Measurements from ENCODE around the gene PLAC8L1.

PLAC8L1 gene

DNA sequence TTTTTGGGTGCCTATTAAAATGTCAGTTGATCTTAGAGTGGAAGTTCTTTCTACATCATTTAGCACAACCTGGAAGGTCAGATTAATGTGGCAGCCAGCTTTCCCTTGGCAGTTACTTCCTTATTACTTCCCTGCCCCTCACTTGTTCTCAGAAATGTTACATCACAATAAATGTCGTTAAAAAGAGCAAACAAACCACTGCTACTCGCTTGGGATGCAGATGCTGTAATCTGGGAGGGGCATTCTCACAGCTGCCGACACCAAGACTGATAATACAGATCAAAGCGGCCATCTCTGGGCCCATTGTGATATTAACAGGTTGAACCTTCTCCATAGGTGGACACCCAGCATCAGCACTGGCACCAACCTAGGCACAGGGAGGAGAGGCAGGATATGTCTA lies 29.3 kb downstream of the PLAC8L1 start:
- H3K9ac ChIP-seq (ENCODE audit: insufficient read length) = no peak overlapping the region
- H3K36me3 ChIP-seq (ENCODE audit: insufficient read depth, low read length) = no peaks in the 10 kb centered on the region
- no peaks in the 10 kb centered on the region for H3K9me3 ChIP-seq (ENCODE audit: low read depth, low read length)
- TF ChIP-seq FOXP2 (optimal IDR thresholded peaks at IDR 0.05; ENCODE audit: control extremely low read depth, extremely low read length, insufficient read depth) = no peak
- no peak for TF ChIP-seq EZH2 (IDR thresholded peaks at IDR 0.05)
- no peak for TF ChIP-seq POLR2AphosphoS5 (IDR thresholded peaks at IDR 0.05; ENCODE audit: borderline replicate concordance, low read depth, low read length)
- DNase-seq (ENCODE audit: low read depth, low spot score) = no peak
- no peak overlapping the region for H3K4me3 ChIP-seq
- H3K27ac ChIP-seq = no peak overlapping the region

- no peak for DNase-seq (ENCODE audit: low read depth, low spot score)
- Histone ChIP-seq H3K36me3 (ENCODE audit: insufficient read depth, low read length) (no peaks in the 10 kb centered on the region), H3K9me3 (ENCODE audit: low read depth, low read length) (no peaks in the 10 kb centered on the region), H3K4me3 (no peak overlapping the region), H3K9ac (ENCODE audit: insufficient read length) (no peak overlapping the region), H3K27ac (no peak overlapping the region)
- TF ChIP-seq EZH2 (IDR thresholded peaks at IDR 0.05) (no peak), FOXP2 (optimal IDR thresholded peaks at IDR 0.05; ENCODE audit: control extremely low read depth, extremely low read length, insufficient read depth) (no peak), POLR2AphosphoS5 (IDR thresholded peaks at IDR 0.05; ENCODE audit: borderline replicate concordance, low read depth, low read length) (no peak)
These were observed 32.0 kb downstream of the PLAC8L1 start for GRCh38 chr5:146073239-146073900.

DNA sequence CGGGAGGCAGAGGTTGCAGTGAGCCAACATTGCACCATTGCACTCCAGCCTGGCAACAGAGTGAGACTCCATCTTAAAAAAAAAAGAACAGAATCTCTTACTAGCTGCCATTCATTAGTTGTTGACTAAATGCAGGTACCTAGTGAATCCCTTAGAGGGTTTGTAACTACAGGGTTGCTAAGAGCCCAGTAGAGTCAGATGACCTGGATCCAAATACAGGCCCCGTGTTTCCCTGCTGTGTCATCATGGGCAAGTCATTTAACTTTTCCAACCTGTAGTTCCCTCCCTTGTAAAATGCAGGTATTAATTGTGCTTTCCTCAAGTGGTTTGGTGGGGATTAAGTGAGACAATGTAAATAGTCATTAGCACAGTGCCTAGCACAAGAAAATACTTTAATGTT lies 32.8 kb downstream of the PLAC8L1 start:
- TF ChIP-seq FOXP2 (optimal IDR thresholded peaks at IDR 0.05; ENCODE audit: control extremely low read depth, extremely low read length, insufficient read depth) (no peak), POLR2AphosphoS5 (IDR thresholded peaks at IDR 0.05; ENCODE audit: borderline replicate concordance, low read depth, low read length) (no peak), EZH2 (IDR thresholded peaks at IDR 0.05) (no peak)
- H3K27ac ChIP-seq = no peak overlapping the region
- no peaks in the 10 kb centered on the region for H3K36me3 ChIP-seq (ENCODE audit: insufficient read depth, low read length)
- no peaks in the 10 kb centered on the region for H3K9me3 ChIP-seq (ENCODE audit: low read depth, low read length)
- no peak overlapping the region for H3K9ac ChIP-seq (ENCODE audit: insufficient read length)
- no peak overlapping the region for H3K4me3 ChIP-seq
- no peak for DNase-seq (ENCODE audit: low read depth, low spot score)

DNA sequence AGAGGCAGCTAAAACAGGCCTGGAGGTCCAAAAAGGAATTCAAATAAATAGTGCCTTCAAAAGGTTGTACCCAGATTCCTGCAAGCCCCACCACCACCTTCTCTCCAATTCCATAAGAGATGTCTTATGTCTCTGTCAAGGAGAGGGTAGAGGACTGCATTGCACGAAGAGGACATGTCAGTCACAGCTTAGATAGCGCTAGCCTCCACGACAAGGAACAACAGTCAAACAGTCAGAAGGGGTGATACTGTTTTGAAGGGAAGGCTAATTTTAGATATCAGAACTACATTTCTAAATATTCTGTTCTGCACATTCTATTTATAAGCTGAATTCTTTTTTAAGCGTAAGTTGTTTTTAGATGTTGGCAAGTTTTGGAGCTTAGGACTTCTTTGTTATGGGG lies 34.2 kb downstream of the PLAC8L1 start:
- DNase-seq (ENCODE audit: low read depth, low spot score) = no peak
- no peak overlapping the region for H3K9ac ChIP-seq (ENCODE audit: insufficient read length)
- no peak for TF ChIP-seq FOXP2 (optimal IDR thresholded peaks at IDR 0.05; ENCODE audit: control extremely low read depth, extremely low read length, insufficient read depth)
- no peak for TF ChIP-seq EZH2 (IDR thresholded peaks at IDR 0.05)
- no peak for TF ChIP-seq POLR2AphosphoS5 (IDR thresholded peaks at IDR 0.05; ENCODE audit: borderline replicate concordance, low read depth, low read length)
- H3K4me3 ChIP-seq = no peak overlapping the region
- H3K27ac ChIP-seq = no peak overlapping the region
- no peaks in the 10 kb centered on the region for H3K36me3 ChIP-seq (ENCODE audit: insufficient read depth, low read length)
- H3K9me3 ChIP-seq (ENCODE audit: low read depth, low read length) = no peaks in the 10 kb centered on the region

GRCh38 chr5:146070746-146071145 lies 34.6 kb downstream of the PLAC8L1 start:
- H3K27ac ChIP-seq = no peak overlapping the region
- H3K9me3 ChIP-seq (ENCODE audit: low read depth, low read length) = no peaks in the 10 kb centered on the region
- H3K4me3 ChIP-seq = no peak overlapping the region
- H3K36me3 ChIP-seq (ENCODE audit: insufficient read depth, low read length) = no peaks in the 10 kb centered on the region
- no peak for TF ChIP-seq POLR2AphosphoS5 (IDR thresholded peaks at IDR 0.05; ENCODE audit: borderline replicate concordance, low read depth, low read length)
- TF ChIP-seq EZH2 (IDR thresholded peaks at IDR 0.05) = no peak
- TF ChIP-seq FOXP2 (optimal IDR thresholded peaks at IDR 0.05; ENCODE audit: control extremely low read depth, extremely low read length, insufficient read depth) = no peak
- no peak for DNase-seq (ENCODE audit: low read depth, low spot score)
- H3K9ac ChIP-seq (ENCODE audit: insufficient read length) = no peak overlapping the region

DNA sequence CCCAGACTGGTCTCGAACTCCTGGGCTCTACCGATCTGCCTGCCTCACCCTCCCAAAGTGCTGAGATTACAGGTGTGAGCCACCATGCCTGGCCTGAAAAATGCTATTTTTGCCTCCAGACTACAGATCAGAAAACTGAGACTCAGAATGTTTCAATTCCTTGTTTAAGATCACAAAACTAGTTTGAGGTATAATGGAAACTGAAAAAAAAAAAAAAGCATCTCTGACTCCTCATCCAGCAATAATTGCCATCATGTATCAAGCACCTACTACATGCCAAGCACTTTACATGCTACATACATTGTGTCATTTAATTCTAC lies 35.6 kb downstream of the PLAC8L1 start:
- DNase-seq (ENCODE audit: low read depth, low spot score) = no peak
- no peak overlapping the region for H3K9ac ChIP-seq (ENCODE audit: insufficient read length)
- TF ChIP-seq EZH2 (IDR thresholded peaks at IDR 0.05) (no peak), FOXP2 (optimal IDR thresholded peaks at IDR 0.05; ENCODE audit: control extremely low read depth, extremely low read length, insufficient read depth) (no peak), POLR2AphosphoS5 (IDR thresholded peaks at IDR 0.05; ENCODE audit: borderline replicate concordance, low read depth, low read length) (no peak)
- no peak overlapping the region for H3K4me3 ChIP-seq
- H3K9me3 ChIP-seq (ENCODE audit: low read depth, low read length) = no peaks in the 10 kb centered on the region
- no peak overlapping the region for H3K27ac ChIP-seq
- no peaks in the 10 kb centered on the region for H3K36me3 ChIP-seq (ENCODE audit: insufficient read depth, low read length)

GRCh38 chr5:146068977-146069779 lies 36.2 kb downstream of the PLAC8L1 start:
- Histone ChIP-seq H3K4me3 (no peak overlapping the region), H3K27ac (no peak overlapping the region), H3K36me3 (ENCODE audit: insufficient read depth, low read length) (no peaks in the 10 kb centered on the region), H3K9me3 (ENCODE audit: low read depth, low read length) (no peaks in the 10 kb centered on the region), H3K9ac (ENCODE audit: insufficient read length) (no peak overlapping the region)
- TF ChIP-seq POLR2AphosphoS5 (IDR thresholded peaks at IDR 0.05; ENCODE audit: borderline replicate concordance, low read depth, low read length) (no peak), EZH2 (IDR thresholded peaks at IDR 0.05) (no peak), FOXP2 (optimal IDR thresholded peaks at IDR 0.05; ENCODE audit: control extremely low read depth, extremely low read length, insufficient read depth) (no peak)
- no peak for DNase-seq (ENCODE audit: low read depth, low spot score)

DNA sequence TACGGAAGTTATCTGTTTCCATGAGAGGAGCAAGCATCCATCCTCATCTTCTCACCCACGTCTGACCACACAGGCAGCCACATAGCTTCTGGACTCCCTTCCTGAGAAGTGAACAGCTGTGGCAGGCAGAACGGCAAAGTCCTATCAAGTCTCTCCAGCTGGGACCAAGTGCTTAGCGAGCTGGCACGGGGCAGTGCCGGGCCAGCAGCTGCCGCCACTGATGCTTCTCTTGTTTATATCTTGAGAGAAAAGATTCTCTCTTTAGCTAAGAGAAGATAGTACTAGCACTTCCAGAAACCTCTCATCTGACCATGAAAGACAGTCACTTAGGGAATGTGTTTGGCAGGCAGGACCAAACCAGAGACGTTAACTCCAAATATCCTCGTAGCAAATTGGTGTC lies 37.2 kb downstream of the PLAC8L1 start:
- no peak for TF ChIP-seq EZH2 (IDR thresholded peaks at IDR 0.05)
- TF ChIP-seq POLR2AphosphoS5 (IDR thresholded peaks at IDR 0.05; ENCODE audit: borderline replicate concordance, low read depth, low read length) = no peak
- no peak for TF ChIP-seq FOXP2 (optimal IDR thresholded peaks at IDR 0.05; ENCODE audit: control extremely low read depth, extremely low read length, insufficient read depth)
- Histone ChIP-seq H3K27ac (no peak overlapping the region), H3K4me3 (no peak overlapping the region), H3K36me3 (ENCODE audit: insufficient read depth, low read length) (no peaks in the 10 kb centered on the region), H3K9ac (ENCODE audit: insufficient read length) (no peak overlapping the region), H3K9me3 (ENCODE audit: low read depth, low read length) (no peaks in the 10 kb centered on the region)
- DNase-seq (ENCODE audit: low read depth, low spot score) = no peak
